Measurements from ENCODE around the gene REPIN1. TPM values are rescaled to one million over a fixed set of nuclear protein-coding genes. Genes with fewer than 3 reads are reported as not detected.
"Not testable (repeated sequence)": the region's sequence is repeated elsewhere in the genome, so short reads cannot be mapped to it uniquely, and the experiment has no call there.

REPIN1 gene
- total RNA-seq, 4 donors from 2014 or later: 115 to 332 (median 159) TPM

DNA sequence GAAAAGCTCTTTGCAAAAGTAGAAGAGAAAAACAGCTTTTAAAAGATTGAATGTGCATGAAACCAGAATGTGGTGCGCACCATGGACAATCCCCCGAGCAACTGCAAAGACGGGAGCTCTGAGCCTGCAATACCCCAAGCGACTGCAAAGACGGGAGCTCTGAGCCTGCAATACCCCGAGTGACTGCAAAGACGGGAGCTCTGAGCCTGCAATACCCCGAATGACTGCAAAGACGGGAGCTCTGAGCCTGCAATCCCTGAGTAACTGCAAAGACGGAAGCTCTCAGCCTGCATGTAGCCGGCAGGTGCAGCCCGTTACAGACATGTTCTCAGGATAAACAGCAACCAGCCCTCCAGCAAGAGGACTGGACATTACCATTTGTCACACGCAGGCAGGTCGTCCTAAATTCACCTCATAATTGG lies 16.7 kb downstream of the REPIN1 start:
- TF ChIP-seq, protein P1, sequence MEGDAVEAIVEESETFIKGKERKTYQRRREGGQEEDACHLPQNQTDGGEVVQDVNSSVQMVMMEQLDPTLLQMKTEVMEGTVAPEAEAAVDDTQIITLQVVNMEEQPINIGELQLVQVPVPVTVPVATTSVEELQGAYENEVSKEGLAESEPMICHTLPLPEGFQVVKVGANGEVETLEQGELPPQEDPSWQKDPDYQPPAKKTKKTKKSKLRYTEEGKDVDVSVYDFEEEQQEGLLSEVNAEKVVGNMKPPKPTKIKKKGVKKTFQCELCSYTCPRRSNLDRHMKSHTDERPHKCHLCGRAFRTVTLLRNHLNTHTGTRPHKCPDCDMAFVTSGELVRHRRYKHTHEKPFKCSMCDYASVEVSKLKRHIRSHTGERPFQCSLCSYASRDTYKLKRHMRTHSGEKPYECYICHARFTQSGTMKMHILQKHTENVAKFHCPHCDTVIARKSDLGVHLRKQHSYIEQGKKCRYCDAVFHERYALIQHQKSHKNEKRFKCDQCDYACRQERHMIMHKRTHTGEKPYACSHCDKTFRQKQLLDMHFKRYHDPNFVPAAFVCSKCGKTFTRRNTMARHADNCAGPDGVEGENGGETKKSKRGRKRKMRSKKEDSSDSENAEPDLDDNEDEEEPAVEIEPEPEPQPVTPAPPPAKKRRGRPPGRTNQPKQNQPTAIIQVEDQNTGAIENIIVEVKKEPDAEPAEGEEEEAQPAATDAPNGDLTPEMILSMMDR (IDR thresholded peaks at IDR 0.05 in 4 of 5, conservative IDR thresholded peaks at IDR 0.05 in 1 of 5): no peak
- TF ChIP-seq POLR2A (IDR thresholded peaks at IDR 0.05): no peak
- peak in 1 of 2 donors; percentile 23 for DNase-seq
- Histone ChIP-seq H3K27ac (peak overlapping the region; percentile 66 to 77 (median 69)), H3K9me3 (no peaks in the 10 kb centered on the region), H3K27me3 (no peaks in the 10 kb centered on the region), H3K4me1 (peaks cover 17 to 35% of the 10 kb centered on the region in 2 donors), H3K36me3 (no peaks in the 10 kb centered on the region), H3K4me3 (no peak overlapping the region)
- intact Hi-C loops (cut with DNase I; ENCODE audit: low total_unique reads): no loop called here
- in situ Hi-C loops (cut with MboI; ENCODE audit: low sequenced_read_pairs in 4 of 4): no loop called here
- ATAC-seq: no peak

DNA sequence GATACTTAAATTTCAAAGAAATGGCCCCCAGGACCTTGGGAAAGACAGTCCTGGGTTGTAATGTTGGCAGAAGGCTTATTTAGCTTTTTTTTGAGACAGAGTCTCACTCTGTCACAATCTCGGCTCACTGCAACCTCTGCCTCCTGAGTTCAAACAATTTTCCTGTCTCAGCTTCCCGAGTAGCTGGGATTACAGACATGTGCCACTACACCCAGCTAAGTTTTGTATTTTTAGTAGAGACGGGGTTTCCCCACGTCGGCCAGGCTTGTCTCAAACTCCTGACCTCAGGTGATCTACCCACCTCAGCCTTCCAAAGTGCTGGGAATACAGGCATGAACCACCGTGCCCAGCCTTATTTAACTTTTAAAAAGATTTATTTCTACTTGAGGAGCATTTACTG lies 17.3 kb downstream of the REPIN1 start:
- ATAC-seq: peak in 1 of 2 donors; percentile 31

DNA sequence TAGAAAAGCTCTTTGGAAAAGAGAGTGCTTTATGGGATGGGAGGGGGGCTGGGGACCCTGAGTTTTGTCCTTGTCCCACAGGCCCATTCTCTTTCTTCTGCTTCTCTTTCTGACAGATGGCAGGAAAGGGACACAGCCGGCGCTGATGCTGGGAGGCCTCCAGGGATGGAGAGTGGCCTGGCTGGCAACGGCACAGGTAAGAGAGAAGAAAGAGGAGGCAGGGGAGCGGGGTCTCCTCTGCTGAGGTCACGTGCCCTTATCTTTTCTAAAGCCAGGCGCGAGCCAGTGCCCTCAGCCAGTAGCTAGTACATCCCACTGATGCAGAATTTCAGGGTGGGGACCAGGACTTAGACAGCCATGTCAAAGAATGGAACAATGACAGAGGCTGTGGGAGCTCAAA lies 19.7 kb downstream of the REPIN1 start:
- in situ Hi-C loops (cut with MboI; ENCODE audit: low sequenced_read_pairs in 4 of 4) (no loop called here), intact Hi-C loops (cut with DNase I; ENCODE audit: low total_unique reads) (no loop called here)
- DNase-seq (peak in 1 of 2 donors; percentile 23), ATAC-seq (peak in 1 of 2 donors; percentile 12)
- no peaks in the 10 kb centered on the region for H3K9me3 ChIP-seq
- H3K4me3 ChIP-seq: no peak overlapping the region
- no peaks in the 10 kb centered on the region for H3K36me3 ChIP-seq
- TF ChIP-seq, protein P1 (IDR thresholded peaks at IDR 0.05 in 4 of 5, conservative IDR thresholded peaks at IDR 0.05 in 1 of 5): no peak
- no peak for TF ChIP-seq POLR2A (IDR thresholded peaks at IDR 0.05)
- peak overlapping the region; percentile 72 to 80 (median 76) for H3K27ac ChIP-seq
- peaks cover 14 to 33% of the 10 kb centered on the region in 2 donors for H3K4me1 ChIP-seq
- no peaks in the 10 kb centered on the region for H3K27me3 ChIP-seq

More for the DNA sequence above, 17.3 kb downstream of the REPIN1 start:
- Histone ChIP-seq H3K27ac (peak overlapping the region; percentile 66 to 77 (median 69)), H3K4me1 (peaks cover 14 to 33% of the 10 kb centered on the region in 2 donors)
- in situ Hi-C loops (cut with MboI; ENCODE audit: low sequenced_read_pairs in 4 of 4); H3K4me3 ChIP-seq; H3K36me3 ChIP-seq; H3K9me3 ChIP-seq; intact Hi-C loops (cut with DNase I; ENCODE audit: low total_unique reads); H3K27me3 ChIP-seq: not testable (repeated sequence)
- peak in 1 of 2 donors; percentile 62 for DNase-seq

DNA sequence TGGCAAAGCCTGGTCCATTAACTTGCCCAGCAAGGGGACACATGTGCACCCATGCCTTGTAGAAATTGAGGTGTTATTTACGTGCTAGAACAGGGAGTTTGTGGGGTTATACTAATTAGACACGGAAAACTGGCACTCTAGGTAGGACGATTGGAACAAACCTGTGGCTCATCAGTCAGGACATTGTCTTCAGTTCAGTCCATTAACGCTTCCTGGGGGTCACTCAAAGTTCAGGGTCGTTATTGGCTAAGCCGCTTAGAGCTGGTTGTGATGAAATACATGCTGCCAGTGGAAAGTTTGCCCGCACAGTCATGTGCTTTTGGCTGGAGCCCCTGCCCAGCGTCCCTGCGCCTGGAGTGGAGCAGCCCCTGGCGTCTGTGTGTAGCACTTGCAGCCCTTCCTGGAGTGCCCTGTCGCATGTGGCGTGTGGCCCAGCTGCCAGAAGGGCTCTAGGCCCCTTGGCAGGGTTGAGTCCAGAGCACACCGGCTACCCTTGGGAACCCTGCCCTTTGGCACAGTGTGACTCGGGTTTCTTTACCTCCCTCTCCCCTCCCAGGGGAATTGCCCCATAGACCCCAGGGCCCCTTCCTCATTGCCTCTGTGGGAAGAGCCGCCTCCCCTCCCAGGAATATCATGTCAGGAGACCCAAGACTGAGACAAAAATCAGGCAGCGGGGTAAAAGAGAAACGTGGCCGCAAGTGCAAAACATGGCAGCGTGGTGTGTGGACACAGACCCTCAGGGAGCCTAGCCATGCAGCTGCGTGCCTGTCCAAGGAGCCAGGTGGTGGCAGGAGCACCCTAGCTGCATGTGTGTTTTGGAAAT lies 20.3 kb downstream of the REPIN1 start:
- TF ChIP-seq, protein P1 (IDR thresholded peaks at IDR 0.05 in 4 of 5, conservative IDR thresholded peaks at IDR 0.05 in 1 of 5): peak; percentile 89 to 98 (median 93)
- TF ChIP-seq POLR2A (IDR thresholded peaks at IDR 0.05): no peak
- peak overlapping the region; percentile 72 to 80 (median 76) for H3K27ac ChIP-seq
- peaks cover 14 to 33% of the 10 kb centered on the region in 2 donors for H3K4me1 ChIP-seq
- no peaks in the 10 kb centered on the region for H3K9me3 ChIP-seq
- H3K27me3 ChIP-seq: no peaks in the 10 kb centered on the region
- ATAC-seq (peak; percentile 90 to 92), DNase-seq (peak; percentile 70 to 93)
- H3K4me3 ChIP-seq: no peak overlapping the region
- intact Hi-C loops (cut with DNase I; ENCODE audit: low total_unique reads): loop anchor here (1.0 kb wide), 1 partner anchor 33 kb away; no protein-coding TSS in a partner anchor
- no peaks in the 10 kb centered on the region for H3K36me3 ChIP-seq
- in situ Hi-C loops (cut with MboI; ENCODE audit: low sequenced_read_pairs in 4 of 4): no loop called here

DNA sequence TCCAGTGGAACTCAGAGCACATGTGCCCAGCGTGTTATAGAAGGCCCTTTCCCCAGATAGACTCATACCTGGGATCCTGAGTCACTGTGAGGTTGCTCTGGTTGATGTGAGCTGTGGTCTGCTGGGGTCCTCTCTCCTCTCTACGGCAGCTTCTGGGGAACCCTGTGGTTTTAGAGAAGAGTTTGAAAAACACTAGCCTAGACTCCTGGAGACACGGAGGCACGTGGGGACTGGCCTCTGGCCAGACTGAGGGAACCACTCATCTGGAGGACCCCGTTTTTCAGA lies 20.9 kb downstream of the REPIN1 start:
- Histone ChIP-seq H3K27me3 (no peaks in the 10 kb centered on the region), H3K36me3 (no peaks in the 10 kb centered on the region), H3K9me3 (no peaks in the 10 kb centered on the region), H3K4me1 (peaks cover 14 to 33% of the 10 kb centered on the region in 2 donors), H3K27ac (peak overlapping the region; percentile 72 to 80 (median 76)), H3K4me3 (no peak overlapping the region)
- in situ Hi-C loops (cut with MboI; ENCODE audit: low sequenced_read_pairs in 4 of 4): no loop called here
- intact Hi-C loops (cut with DNase I; ENCODE audit: low total_unique reads): loop anchor here (1.0 kb wide), 1 partner anchor 33 kb away; no protein-coding TSS in a partner anchor
- no peak for DNase-seq
- TF ChIP-seq, protein P1 (IDR thresholded peaks at IDR 0.05 in 4 of 5, conservative IDR thresholded peaks at IDR 0.05 in 1 of 5): no peak
- no peak for TF ChIP-seq POLR2A (IDR thresholded peaks at IDR 0.05)
- ATAC-seq: no peak

Data from gastrocnemius medialis (tissue), 4 donors.